ENCODE measurements around the gene C14orf132.
"Not testable (repeated sequence)": the region's sequence is repeated elsewhere in the genome, so short reads cannot be mapped to it uniquely, and the experiment has no call there.

The C14orf132 gene

GRCh38 chr14:96062010-96062409 lies 22.8 kb downstream of the C14orf132 start:
- no peak for DNase-seq

GRCh38 chr14:96062506-96062905 lies 23.3 kb downstream of the C14orf132 start:
- DNase-seq = no peak

GRCh38 chr14:96064866-96065265 lies 25.7 kb downstream of the C14orf132 start:
- no peak for DNase-seq

- DNase-seq = no peak
Measured at GRCh38 chr14:96065661-96066459, 26.7 kb downstream of the C14orf132 start.

- no peak for DNase-seq
Measured at GRCh38 chr14:96066976-96067375, 27.8 kb downstream of the C14orf132 start.

GRCh38 chr14:96067985-96068930 lies 29.1 kb downstream of the C14orf132 start:
- DNase-seq = no peak

- no peak for DNase-seq
Measured at GRCh38 chr14:96069421-96069820, 30.3 kb downstream of the C14orf132 start.

- DNase-seq = no peak
Measured at GRCh38 chr14:96071561-96071960, 32.4 kb downstream of the C14orf132 start.

- DNase-seq = no peak
Measured at GRCh38 chr14:96072076-96072475, 32.9 kb downstream of the C14orf132 start.

GRCh38 chr14:96072746-96073145 lies 33.6 kb downstream of the C14orf132 start:
- DNase-seq = no peak

- not testable (repeated sequence) for DNase-seq
Measured at GRCh38 chr14:96073260-96074039, 34.3 kb downstream of the C14orf132 start.

GRCh38 chr14:96077983-96078624 lies 38.9 kb downstream of the C14orf132 start:
- peak; percentile 58 for DNase-seq

GRCh38 chr14:96078625-96079016 lies 39.5 kb downstream of the C14orf132 start:
- no peak for DNase-seq

GRCh38 chr14:96079066-96079465 lies 39.9 kb downstream of the C14orf132 start:
- no peak for DNase-seq

- no peak for DNase-seq
Measured at GRCh38 chr14:96080571-96080970, 41.4 kb downstream of the C14orf132 start.

GRCh38 chr14:96081224-96081623 lies 42.1 kb downstream of the C14orf132 start:
- no peak for DNase-seq

GRCh38 chr14:96081767-96082400 lies 42.7 kb downstream of the C14orf132 start:
- DNase-seq = no peak

GRCh38 chr14:96082420-96083300 lies 43.5 kb downstream of the C14orf132 start:
- no peak for DNase-seq

- DNase-seq = peak; percentile 90
Measured at GRCh38 chr14:96083667-96084320, 44.6 kb downstream of the C14orf132 start.

- DNase-seq = no peak
Measured at GRCh38 chr14:96084796-96085195, 45.6 kb downstream of the C14orf132 start.
